Measurements from ENCODE around the gene SIRT3.

Gene SIRT3

DNA sequence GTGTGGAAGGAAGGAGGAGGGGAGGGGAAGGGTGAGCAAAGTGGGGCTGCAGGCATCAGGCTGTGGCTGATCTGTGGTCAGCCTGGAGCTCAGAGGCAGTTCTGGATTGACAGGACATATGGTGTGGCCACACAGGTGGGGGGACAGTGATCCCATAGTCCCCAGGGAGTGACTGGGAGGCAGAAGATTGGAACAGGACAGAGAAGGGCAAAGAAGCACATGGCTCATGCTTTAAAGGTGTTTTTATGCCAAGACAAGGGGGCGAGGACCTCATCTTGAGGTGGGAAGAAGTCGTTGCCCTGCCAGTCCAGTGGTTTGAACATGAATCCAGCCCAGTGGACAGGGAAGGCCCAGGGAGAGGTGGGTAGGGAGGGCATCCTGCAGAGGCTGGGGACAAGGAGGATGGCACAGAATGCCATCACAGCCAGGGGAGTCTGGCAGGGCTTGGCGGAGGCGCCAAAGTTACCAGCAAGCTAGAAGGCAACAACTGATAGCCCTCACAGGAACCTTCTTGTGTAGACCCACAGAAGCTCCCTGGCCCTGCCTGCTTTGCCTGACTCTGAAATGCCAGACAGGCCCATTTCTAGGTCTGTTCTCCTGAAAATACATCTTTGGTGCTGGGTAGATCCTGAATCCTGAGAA, 32.1 kb downstream of the SIRT3 start:
- Histone ChIP-seq H3K36me3 (no peaks in the 10 kb centered on the region), H3K9me3 (no peaks in the 10 kb centered on the region), H3K4me3 (ENCODE audit: low read depth, low read length) (no peak overlapping the region), H3K27me3 (no peaks in the 10 kb centered on the region), H3K4me1 (no peaks in the 10 kb centered on the region)
- TF ChIP-seq, protein P1, sequence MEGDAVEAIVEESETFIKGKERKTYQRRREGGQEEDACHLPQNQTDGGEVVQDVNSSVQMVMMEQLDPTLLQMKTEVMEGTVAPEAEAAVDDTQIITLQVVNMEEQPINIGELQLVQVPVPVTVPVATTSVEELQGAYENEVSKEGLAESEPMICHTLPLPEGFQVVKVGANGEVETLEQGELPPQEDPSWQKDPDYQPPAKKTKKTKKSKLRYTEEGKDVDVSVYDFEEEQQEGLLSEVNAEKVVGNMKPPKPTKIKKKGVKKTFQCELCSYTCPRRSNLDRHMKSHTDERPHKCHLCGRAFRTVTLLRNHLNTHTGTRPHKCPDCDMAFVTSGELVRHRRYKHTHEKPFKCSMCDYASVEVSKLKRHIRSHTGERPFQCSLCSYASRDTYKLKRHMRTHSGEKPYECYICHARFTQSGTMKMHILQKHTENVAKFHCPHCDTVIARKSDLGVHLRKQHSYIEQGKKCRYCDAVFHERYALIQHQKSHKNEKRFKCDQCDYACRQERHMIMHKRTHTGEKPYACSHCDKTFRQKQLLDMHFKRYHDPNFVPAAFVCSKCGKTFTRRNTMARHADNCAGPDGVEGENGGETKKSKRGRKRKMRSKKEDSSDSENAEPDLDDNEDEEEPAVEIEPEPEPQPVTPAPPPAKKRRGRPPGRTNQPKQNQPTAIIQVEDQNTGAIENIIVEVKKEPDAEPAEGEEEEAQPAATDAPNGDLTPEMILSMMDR (IDR thresholded peaks at IDR 0.05; ENCODE audit: low read depth, low read length) = no peak
- no peak for DNase-seq

DNA sequence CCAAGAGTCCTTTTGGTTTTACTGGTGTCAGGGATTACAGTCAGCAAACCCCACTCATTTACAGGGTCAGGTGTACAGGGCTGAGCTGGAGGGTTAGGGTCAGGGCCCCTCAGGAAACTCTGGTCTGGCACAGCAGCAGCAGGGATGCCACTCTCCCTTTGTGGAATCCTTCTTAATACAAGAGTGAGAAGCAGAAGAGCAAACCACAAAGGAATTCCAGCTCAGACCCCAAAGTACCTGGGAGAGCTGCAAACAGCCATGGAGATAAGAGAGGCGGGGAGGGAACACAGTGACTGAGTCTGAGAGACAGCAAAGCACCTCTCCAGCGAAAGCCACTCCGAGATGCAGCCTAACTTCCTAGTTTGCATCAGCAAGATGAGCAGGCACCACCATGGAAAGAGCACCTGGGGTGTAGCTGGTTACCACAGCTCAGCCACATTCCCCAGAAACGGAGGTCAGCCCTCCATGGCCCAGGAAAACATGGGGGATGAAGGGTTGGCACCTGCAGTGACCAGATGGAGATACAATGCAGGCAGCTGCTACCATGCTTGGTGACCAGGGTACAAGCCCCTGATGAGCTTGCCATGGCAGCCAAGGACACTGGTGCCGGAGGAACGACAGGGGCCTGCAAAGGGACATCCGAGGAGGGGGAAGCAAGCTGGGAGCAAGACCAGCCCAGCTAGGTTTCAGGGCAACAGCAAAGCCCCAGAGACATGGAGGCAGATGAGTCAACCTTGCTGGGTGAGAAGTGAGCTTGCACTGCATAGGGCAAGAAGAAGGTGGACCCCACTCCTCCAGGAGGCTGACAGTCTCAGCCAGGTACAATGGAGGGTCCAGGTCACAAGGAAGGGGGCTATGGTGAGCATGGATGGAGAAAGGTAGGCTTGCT, 32.8 kb downstream of the SIRT3 start:
- Histone ChIP-seq H3K4me1 (no peaks in the 10 kb centered on the region), H3K36me3 (no peaks in the 10 kb centered on the region)

GRCh38 chr11:202490-202889, 33.7 kb downstream of the SIRT3 start:
- no peaks in the 10 kb centered on the region for H3K9me3 ChIP-seq
- no peak overlapping the region for H3K4me3 ChIP-seq (ENCODE audit: low read depth, low read length)
- DNase-seq = no peak
- H3K4me1 ChIP-seq = no peaks in the 10 kb centered on the region
- TF ChIP-seq, protein P1 (IDR thresholded peaks at IDR 0.05; ENCODE audit: low read depth, low read length) = no peak
- no peaks in the 10 kb centered on the region for H3K27me3 ChIP-seq
- no peaks in the 10 kb centered on the region for H3K36me3 ChIP-seq

More for the DNA sequence above, 32.8 kb downstream of the SIRT3 start:
- DNase-seq = no peak
- Histone ChIP-seq H3K4me3 (ENCODE audit: low read depth, low read length) (no peak overlapping the region), H3K27me3 (no peaks in the 10 kb centered on the region), H3K9me3 (no peaks in the 10 kb centered on the region)
- TF ChIP-seq, protein P1 (IDR thresholded peaks at IDR 0.05; ENCODE audit: low read depth, low read length) = no peak

DNA sequence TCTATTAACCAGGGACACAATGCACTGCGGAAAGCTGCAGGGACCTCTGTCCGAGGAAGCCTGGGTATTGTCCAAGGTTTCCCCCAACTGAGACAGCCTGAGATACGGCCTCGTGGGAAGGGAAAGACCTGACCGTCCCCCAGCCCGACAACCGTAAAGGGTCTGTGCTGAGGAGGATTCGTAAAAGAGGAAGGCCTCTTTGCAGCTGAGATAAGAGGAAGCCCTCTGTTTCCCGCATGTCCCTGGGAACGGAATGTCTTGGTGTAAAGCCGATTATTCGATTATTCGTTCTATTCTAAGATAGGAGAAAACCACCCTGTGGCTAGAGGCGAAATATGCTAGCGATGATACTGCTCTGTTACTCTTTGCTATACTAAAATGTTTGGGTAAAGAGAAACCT, 34.2 kb downstream of the SIRT3 start:
- Histone ChIP-seq H3K36me3 (no peaks in the 10 kb centered on the region), H3K4me1 (no peaks in the 10 kb centered on the region), H3K9me3 (no peaks in the 10 kb centered on the region), H3K27me3 (no peaks in the 10 kb centered on the region), H3K4me3 (ENCODE audit: low read depth, low read length) (no peak overlapping the region)
- DNase-seq = no peak
- TF ChIP-seq, protein P1 (IDR thresholded peaks at IDR 0.05; ENCODE audit: low read depth, low read length) = no peak

DNA sequence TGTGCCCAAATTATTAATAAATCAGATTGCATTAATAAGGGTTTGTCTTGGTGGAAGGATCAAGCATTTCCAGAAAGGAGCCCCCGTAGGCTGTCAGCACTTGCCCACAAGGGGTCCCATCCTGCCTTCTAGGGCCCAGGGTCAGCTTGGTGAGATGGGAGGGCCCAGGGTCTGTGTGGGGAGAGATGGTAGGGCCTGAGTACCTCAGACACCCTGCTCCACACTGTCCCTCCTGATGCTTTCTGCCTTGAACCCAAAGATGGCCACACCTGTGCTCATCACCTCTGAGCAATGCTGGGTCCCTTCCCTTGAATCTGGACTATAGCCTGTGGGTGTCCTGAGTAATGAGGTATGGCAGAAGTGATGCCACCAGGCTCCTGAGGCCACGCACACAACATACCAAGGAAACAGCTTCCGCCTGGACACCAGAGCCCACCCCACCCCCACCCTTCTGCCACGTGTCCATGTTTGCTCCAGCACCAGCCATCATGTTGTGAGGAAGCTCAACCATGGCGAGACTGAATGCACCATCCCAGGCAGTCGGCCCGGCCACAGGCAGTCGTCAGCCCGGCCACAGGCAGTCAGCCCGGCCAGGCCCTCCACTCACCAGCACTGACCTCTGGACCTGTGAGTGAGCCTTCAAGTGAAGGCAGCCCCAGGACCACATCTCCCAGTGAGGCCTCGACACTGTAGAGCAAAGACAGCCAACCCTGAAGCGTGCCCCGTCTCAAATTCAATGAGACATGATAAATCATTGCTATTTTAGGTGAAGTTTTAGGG, 35.7 kb downstream of the SIRT3 start:
- no peak for DNase-seq
- H3K4me3 ChIP-seq (ENCODE audit: low read depth, low read length) = no peak overlapping the region
- no peaks in the 10 kb centered on the region for H3K4me1 ChIP-seq
- H3K9me3 ChIP-seq = no peaks in the 10 kb centered on the region
- TF ChIP-seq, protein P1 (IDR thresholded peaks at IDR 0.05; ENCODE audit: low read depth, low read length) = no peak
- no peaks in the 10 kb centered on the region for H3K36me3 ChIP-seq
- no peaks in the 10 kb centered on the region for H3K27me3 ChIP-seq

Data from BE2C (cell line).